GM23248 (cell line): ENCODE measurements around the gene RPS27. TPM values are rescaled to one million over a fixed set of nuclear protein-coding genes. Genes with fewer than 3 reads are reported as not detected.

Experiments
- DNase-seq: peaks from one replicate; pipeline ENCODE4 v3.0.0-alpha.2; 2015
- H2AFZ ChIP-seq: fragments of 200-600 bp; sonication (generic); 2 replicates; pipeline ENCODE4 v1.6.1; 2016; ENCODE audit warnings: antibody characterized with exemption
- H3F3A ChIP-seq: fragments of 200-600 bp; sonication (generic); 2 replicates; pipeline ENCODE4 v1.6.1; 2016; ENCODE audit warnings: mild to moderate bottlenecking, antibody characterized with exemption, mixed run types; ENCODE audit not compliant: insufficient read depth
- H3K27ac ChIP-seq: fragments of 200-600 bp; sonication (generic); 2 replicates; pipeline ENCODE4 v1.5.1; 2016; ENCODE audit warnings: mild to moderate bottlenecking
- H3K27me3 ChIP-seq: fragments of 200-600 bp; sonication (generic); replicated peaks from 2 replicates; pipeline ENCODE4 v1.6.1; 2016; ENCODE audit warnings: mild to moderate bottlenecking; ENCODE audit not compliant: insufficient read depth
- H3K36me3 ChIP-seq: fragments of 200-600 bp; sonication (generic); 2 replicates; pipeline ENCODE4 v1.6.1; 2016; ENCODE audit warnings: low read depth, mild to moderate bottlenecking
- H3K4me1 ChIP-seq: fragments of 200-600 bp; sonication (generic); 2 replicates; pipeline ENCODE4 v1.6.1; 2016; ENCODE audit warnings: mild to moderate bottlenecking; ENCODE audit not compliant: insufficient read depth
- H3K4me2 ChIP-seq: fragments of 200-600 bp; sonication (generic); one replicate; pipeline ENCODE4 v1.6.1; 2016; ENCODE audit warnings: mild to moderate bottlenecking; ENCODE audit not compliant: unreplicated experiment
- H3K4me3 ChIP-seq: fragments of 200-600 bp; sonication (generic); 2 replicates; pipeline ENCODE4 v1.5.1; 2016; ENCODE audit warnings: mild to moderate bottlenecking
- H3K79me2 ChIP-seq: fragments of 200-600 bp; sonication (generic); 2 replicates; pipeline ENCODE4 v1.6.1; 2016; ENCODE audit warnings: mild to moderate bottlenecking; ENCODE audit not compliant: insufficient read depth
- H3K9ac ChIP-seq: fragments of 200-600 bp; sonication (generic); 2 replicates; pipeline ENCODE4 v1.6.1; 2016; ENCODE audit warnings: mild to moderate bottlenecking
- H3K9me2 ChIP-seq: fragments of 200-600 bp; sonication (generic); 2 replicates; pipeline ENCODE4 v1.6.1; 2016; ENCODE audit warnings: mixed run types, mild to moderate bottlenecking, moderate library complexity; ENCODE audit not compliant: insufficient read depth
- H3K9me3 ChIP-seq: fragments of 200-600 bp; sonication (generic); one replicate; pipeline ENCODE4 v1.6.1; 2017; ENCODE audit warnings: low read depth
- H4K20me1 ChIP-seq: fragments of 200-600 bp; sonication (generic); 2 replicates; pipeline ENCODE4 v1.6.0; 2016; ENCODE audit not compliant: insufficient read depth
- EZH2 ChIP-seq: fragments of 200-600 bp; sonication (generic); IDR thresholded peaks from 2 replicates; pipeline ENCODE4 v1.6.1; 2018; ENCODE audit warnings: antibody characterized with exemption, mild to moderate bottlenecking; ENCODE audit not compliant: insufficient read depth, poor library complexity, severe bottlenecking
- EZH2phosphoT487 ChIP-seq: fragments of 200-600 bp; sonication (generic); IDR thresholded peaks from 2 replicates; pipeline ENCODE4 v1.6.1; 2018; ENCODE audit warnings: antibody characterized with exemption, moderate library complexity, mild to moderate bottlenecking, low read depth; ENCODE audit not compliant: insufficient read depth
- WGBS, 2 experiments: methylation state at CpG; one replicate each; pipeline ENCODE4 v1.1.6; 2015 to 2017; ENCODE audit warnings: low lambda C conversion rate in 2 of 2, low coverage in 1 of 2; ENCODE audit errors: missing lambda C conversion rate in 2 of 2; 5-methylcytosine and 5-hydroxymethylcytosine counted together
- in situ Hi-C: fragments of 300-500 bp; cut with MboI; formaldehyde crosslinking; loops from 2 replicates; pipeline ENCODE4 v1.15.0; 2020
- polyA plus RNA-seq: library from polyadenylated mRNA; unstranded; fragments of >200 nt; fragmentation: Nextera tagmentation; extraction: Ambion mirVana; gene quantifications from 2 replicates; pipeline ENCODE4 v1.2.1, GENCODE V29; 2016
- total RNA-seq: library from RNA; depleted of rRNA; stranded (reverse); fragments of >200 nt; shearing (Covaris generic); gene quantifications from 2 replicates; pipeline ENCODE4 v1.2.3, GENCODE V29; 2014

Gene RPS27
- total and polyA plus RNA-seq, 2 experiments from 2014 or later = 1,144 to 1,552 TPM

GRCh38 chr1:153962088-153963029, 28.2 kb upstream of the RPS27 start:
- TF ChIP-seq EZH2phosphoT487 (no peak), EZH2 (no peak)
- H4K20me1 ChIP-seq = no peaks in the 10 kb centered on the region
- peaks cover 13% of the 10 kb centered on the region for H3K4me1 ChIP-seq
- H3K4me2 ChIP-seq = peak overlapping the region; percentile 94
- 28 to 42% methylated on average over 15 to 16 of the region's 16 CpGs for WGBS, 2 experiments
- peaks cover 57% of the 10 kb centered on the region for H3K79me2 ChIP-seq
- no peaks in the 10 kb centered on the region for H3K36me3 ChIP-seq
- peaks cover 22% of the 10 kb centered on the region for H3F3A ChIP-seq
- peak overlapping the region; percentile 88 for H3K9ac ChIP-seq
- H3K9me2 ChIP-seq = no peaks in the 10 kb centered on the region
- peak overlapping the region; percentile 77 for H3K4me3 ChIP-seq
- no peaks in the 10 kb centered on the region for H3K9me3 ChIP-seq
- peak overlapping the region; percentile 75 for H2AFZ ChIP-seq
- in situ Hi-C loops = no loop called here
- DNase-seq = peak; percentile 83
- H3K27me3 ChIP-seq = no peaks in the 10 kb centered on the region
- H3K27ac ChIP-seq = peak overlapping the region; percentile 81

GRCh38 chr1:153963030-153963849, 27.3 kb upstream of the RPS27 start, which contains the start of gene SLC39A1:
Gene SLC39A1, minus strand, starts transcription at chr1:153963537. Its CDS starts 822 bp downstream, at chr1:153962715.
- Histone ChIP-seq H2AFZ (peak within 1 kb of the TSS; percentile 75), H3K9ac (peak within 1 kb of the TSS; percentile 88), H3K79me2 (peaks cover 48% of the 10 kb centered on the region), H3K9me2 (no peaks in the 10 kb centered on the region), H3K27ac (peak within 1 kb of the TSS; percentile 81), H3K4me2 (peak within 1 kb of the TSS; percentile 94), H3K4me1 (peaks cover 16% of the 10 kb centered on the region), H3K36me3 (no peaks in the 10 kb centered on the region), H3F3A (peaks cover 22% of the 10 kb centered on the region), H4K20me1 (no peaks in the 10 kb centered on the region), H3K4me3 (peak within 1 kb of the TSS; percentile 77), H3K9me3 (no peaks in the 10 kb centered on the region), H3K27me3 (no peaks in the 10 kb centered on the region)
- WGBS, 2 experiments = 1% methylated on average over 43 to 53 of the region's 54 CpGs
- TF ChIP-seq EZH2phosphoT487 (no peak), EZH2 (no peak)
- in situ Hi-C loops = no loop called here
- DNase-seq = peak; percentile 98

GRCh38 chr1:153963850-153964331, 26.7 kb upstream of the RPS27 start:
- Histone ChIP-seq H3K9me3 (no peaks in the 10 kb centered on the region), H3K79me2 (peaks cover 47% of the 10 kb centered on the region), H3K9ac (peak overlapping the region; percentile 88), H2AFZ (peak overlapping the region; percentile 75), H3K9me2 (no peaks in the 10 kb centered on the region), H3K4me2 (peak overlapping the region; percentile 94), H3K36me3 (no peaks in the 10 kb centered on the region), H3F3A (peaks cover 22% of the 10 kb centered on the region), H3K27ac (peak overlapping the region; percentile 81), H3K27me3 (no peaks in the 10 kb centered on the region), H3K4me3 (peak overlapping the region; percentile 77), H3K4me1 (peaks cover 21% of the 10 kb centered on the region), H4K20me1 (no peaks in the 10 kb centered on the region)
- in situ Hi-C loops = no loop called here
- WGBS, 2 experiments = 3 to 4% methylated on average over 22 of the region's 22 CpGs
- peak; percentile 58 for DNase-seq
- TF ChIP-seq EZH2 (no peak), EZH2phosphoT487 (no peak)
